WERI-Rb-1 (cell line): ENCODE data around the gene CFAP97D2.

Source experiments
- DNase-seq: peaks from one replicate; pipeline ENCODE4 v3.0.0-alpha.2; 2020
- H3K27ac ChIP-seq: fragments of 250-450 bp; sonication (Bioruptor Pico); 2 replicates; pipeline ENCODE4 v1.5.1; 2020; ENCODE audit warnings: mild to moderate bottlenecking, moderate library complexity
- H3K27me3 ChIP-seq: fragments of 250-450 bp; sonication (Bioruptor Pico); 2 replicates; pipeline ENCODE4 v1.5.1; 2021; ENCODE audit warnings: mild to moderate bottlenecking, low read depth, moderate library complexity; ENCODE audit not compliant: insufficient read depth, severe bottlenecking
- H3K36me3 ChIP-seq: fragments of 250-450 bp; sonication (Bioruptor Pico); 2 replicates; pipeline ENCODE4 v1.5.1; 2020; ENCODE audit warnings: mild to moderate bottlenecking, moderate library complexity
- H3K4me3 ChIP-seq: 2 replicates; pipeline ENCODE4 v1.5.1; 2011; ENCODE audit warnings: low read depth, mild to moderate bottlenecking, control low read depth, low read length
- H3K9me3 ChIP-seq: fragments of 250-450 bp; sonication (Bioruptor Pico); 2 replicates; pipeline ENCODE4 v1.5.1; 2021; ENCODE audit warnings: mild to moderate bottlenecking, moderate library complexity; ENCODE audit not compliant: severe bottlenecking
- CTCF ChIP-seq: IDR thresholded peaks from 2 replicates; pipeline ENCODE4 v1.5.1; 2011; ENCODE audit warnings: low read depth, mild to moderate bottlenecking, control low read depth, inconsistent platforms, low read length

The CFAP97D2 gene

GRCh38 chr13:114199954-114200353, 20.9 kb downstream of the CFAP97D2 start:
- no peak overlapping the region for H3K27ac ChIP-seq
- peaks cover 2% of the 10 kb centered on the region for H3K27me3 ChIP-seq
- no peaks in the 10 kb centered on the region for H3K36me3 ChIP-seq
- peaks cover 23% of the 10 kb centered on the region for H3K9me3 ChIP-seq
- no peak for TF ChIP-seq CTCF
- H3K4me3 ChIP-seq: no peak overlapping the region
- no peak for DNase-seq

GRCh38 chr13:114200399-114200911, 21.4 kb downstream of the CFAP97D2 start:
- H3K27me3 ChIP-seq: peaks cover 2% of the 10 kb centered on the region
- peaks cover 23% of the 10 kb centered on the region for H3K9me3 ChIP-seq
- no peak overlapping the region for H3K27ac ChIP-seq
- no peak overlapping the region for H3K4me3 ChIP-seq
- DNase-seq: no peak
- no peaks in the 10 kb centered on the region for H3K36me3 ChIP-seq
- TF ChIP-seq CTCF: no peak

- peaks cover 2% of the 10 kb centered on the region for H3K27me3 ChIP-seq
- no peaks in the 10 kb centered on the region for H3K36me3 ChIP-seq
- H3K27ac ChIP-seq: no peak overlapping the region
- peaks cover 38% of the 10 kb centered on the region for H3K9me3 ChIP-seq
- no peak for DNase-seq
- TF ChIP-seq CTCF: no peak
- no peak overlapping the region for H3K4me3 ChIP-seq
Measured at GRCh38 chr13:114202581-114202980, 23.5 kb downstream of the CFAP97D2 start.

- H3K27me3 ChIP-seq: peaks cover 2% of the 10 kb centered on the region
- no peak overlapping the region for H3K27ac ChIP-seq
- H3K36me3 ChIP-seq: no peaks in the 10 kb centered on the region
- TF ChIP-seq CTCF: no peak
- H3K4me3 ChIP-seq: no peak overlapping the region
- peaks cover 38% of the 10 kb centered on the region for H3K9me3 ChIP-seq
- no peak for DNase-seq
Measured at GRCh38 chr13:114203536-114203935, 24.5 kb downstream of the CFAP97D2 start.

- Histone ChIP-seq H3K27ac (no peak overlapping the region), H3K27me3 (peaks cover 2% of the 10 kb centered on the region), H3K36me3 (no peaks in the 10 kb centered on the region), H3K9me3 (peaks cover 38% of the 10 kb centered on the region), H3K4me3 (no peak overlapping the region)
- no peak for TF ChIP-seq CTCF
- DNase-seq: no peak
Measured at GRCh38 chr13:114204894-114205293, 25.8 kb downstream of the CFAP97D2 start.

- no peak for DNase-seq
- Histone ChIP-seq H3K36me3 (no peaks in the 10 kb centered on the region), H3K27me3 (no peaks in the 10 kb centered on the region), H3K27ac (no peak overlapping the region), H3K4me3 (no peak overlapping the region), H3K9me3 (peaks cover 27% of the 10 kb centered on the region)
- TF ChIP-seq CTCF: no peak
Measured at GRCh38 chr13:114208134-114208533, 29.1 kb downstream of the CFAP97D2 start.
